Fibroblast of skin of left biceps (primary cell): Measurements from ENCODE around the gene ANKS1B.
A peak's percentile ranks its signal among the peaks of the same experiment; 100 is the strongest.
"Not testable (repeated sequence)": the region's sequence is repeated elsewhere in the genome, so short reads cannot be mapped to it uniquely, and the experiment has no call there.

Experiments
- DNase-seq, 2 experiments: peaks; one replicate each; pipeline ENCODE4 v3.0.0-alpha.2; 2013; ENCODE audit warnings: low read depth in 2 of 2

The ANKS1B gene

DNA sequence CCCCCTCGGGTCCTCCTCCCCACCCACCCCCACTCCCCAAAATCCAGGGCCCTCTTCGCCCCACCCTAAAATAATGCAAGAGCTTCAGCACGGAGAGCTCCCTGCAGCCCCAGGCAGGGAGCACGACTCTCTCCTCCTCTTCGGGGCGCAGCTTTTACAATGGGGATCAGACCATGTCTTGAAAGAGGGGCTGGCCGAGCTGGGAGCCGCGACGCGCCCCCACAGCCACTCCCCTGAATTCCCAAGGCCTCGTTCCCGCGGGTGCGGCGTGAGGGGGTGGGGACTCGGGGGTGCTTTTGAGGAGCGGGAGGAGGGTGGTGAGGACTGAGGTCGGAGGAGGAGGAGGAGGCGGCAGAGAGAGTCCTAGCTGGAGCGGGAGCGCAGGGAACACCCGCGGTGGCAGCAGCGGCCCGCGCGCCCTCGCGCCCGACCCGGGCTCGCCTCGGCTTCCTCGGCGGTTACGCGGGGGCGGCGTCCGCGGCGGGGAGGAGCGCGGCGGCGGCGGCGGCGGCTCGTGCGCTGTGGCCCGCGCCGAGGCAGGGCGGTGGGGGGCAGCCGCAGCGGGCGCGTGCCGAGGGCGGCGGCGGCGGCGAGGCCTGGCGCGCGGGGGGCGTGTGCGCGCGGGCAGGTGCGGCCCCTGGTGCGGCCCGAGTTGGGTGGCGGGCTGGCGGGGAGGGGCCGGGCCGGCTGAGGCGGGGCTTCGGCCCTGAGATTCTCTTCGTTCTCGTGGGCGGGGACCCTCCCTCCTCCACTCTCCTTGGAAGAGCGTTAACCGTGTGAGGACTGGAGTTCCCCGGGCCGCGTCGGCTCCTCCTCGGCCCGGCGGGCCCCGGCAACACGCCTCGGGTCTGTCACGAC is at the start of gene ANKS1B:
Gene ANKS1B (minus strand): TSS at position 666 of the 858 bp plus-strand sequence. CDS start 699 bp downstream, outside the sequence.
- no peak for DNase-seq

DNA sequence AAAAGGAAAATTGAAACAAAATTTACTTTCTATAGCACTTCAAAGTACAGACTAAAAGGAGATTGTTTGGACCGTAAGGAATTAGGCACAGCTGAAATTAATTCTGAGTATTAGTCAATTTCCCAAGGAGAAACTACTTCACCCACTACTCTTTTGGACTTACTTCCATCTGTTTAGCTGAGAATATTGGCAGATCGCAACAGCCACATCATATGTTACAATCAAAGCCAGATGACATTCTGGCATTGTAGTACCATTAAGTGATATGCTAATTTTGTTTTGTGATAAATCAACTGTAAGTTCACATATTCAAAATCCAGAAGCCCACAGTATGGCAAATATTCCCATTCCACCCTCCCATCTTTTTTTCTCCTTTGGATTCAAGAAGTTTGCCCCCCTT is 47.1 kb upstream of the ANKS1B start:
- DNase-seq = peak; percentile 76

DNA sequence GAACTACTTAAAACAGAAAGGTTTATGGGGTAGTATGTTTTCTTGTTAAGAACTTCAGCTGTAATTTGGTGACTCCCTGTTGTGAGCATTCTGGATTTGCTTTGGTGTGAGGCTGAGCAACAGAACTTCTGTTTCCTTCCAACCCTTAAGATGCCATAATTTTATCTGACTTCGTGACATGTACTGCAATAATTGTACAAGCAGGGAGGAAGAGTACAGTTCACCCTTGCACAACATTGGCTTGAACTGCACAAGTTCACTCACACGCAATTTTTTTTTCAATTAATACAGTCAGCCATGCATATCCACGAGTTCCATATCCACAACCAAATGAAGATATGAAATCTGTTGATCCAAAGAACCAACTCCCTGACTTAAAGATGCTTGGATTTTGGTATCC is 42.9 kb upstream of the ANKS1B start:
- no peak for DNase-seq

DNA sequence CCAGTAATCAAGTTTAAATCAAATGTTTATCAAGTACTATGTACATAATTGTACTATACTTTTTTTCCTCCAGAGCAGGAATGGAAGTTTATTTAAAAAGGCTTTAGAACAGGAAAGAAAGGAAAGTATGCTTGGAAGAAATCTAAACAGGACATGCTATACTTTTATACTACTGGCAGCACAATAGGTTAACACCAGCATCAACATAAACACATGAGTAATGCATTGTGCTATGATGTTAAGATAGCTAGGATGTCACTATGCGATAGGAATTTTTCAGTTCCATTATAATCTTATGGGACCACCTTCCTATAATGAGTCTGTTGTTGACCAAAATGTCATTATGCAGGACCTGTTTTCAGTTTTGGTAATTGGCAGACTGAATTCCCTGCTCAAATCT is 41.5 kb upstream of the ANKS1B start:
- DNase-seq = no peak

DNA sequence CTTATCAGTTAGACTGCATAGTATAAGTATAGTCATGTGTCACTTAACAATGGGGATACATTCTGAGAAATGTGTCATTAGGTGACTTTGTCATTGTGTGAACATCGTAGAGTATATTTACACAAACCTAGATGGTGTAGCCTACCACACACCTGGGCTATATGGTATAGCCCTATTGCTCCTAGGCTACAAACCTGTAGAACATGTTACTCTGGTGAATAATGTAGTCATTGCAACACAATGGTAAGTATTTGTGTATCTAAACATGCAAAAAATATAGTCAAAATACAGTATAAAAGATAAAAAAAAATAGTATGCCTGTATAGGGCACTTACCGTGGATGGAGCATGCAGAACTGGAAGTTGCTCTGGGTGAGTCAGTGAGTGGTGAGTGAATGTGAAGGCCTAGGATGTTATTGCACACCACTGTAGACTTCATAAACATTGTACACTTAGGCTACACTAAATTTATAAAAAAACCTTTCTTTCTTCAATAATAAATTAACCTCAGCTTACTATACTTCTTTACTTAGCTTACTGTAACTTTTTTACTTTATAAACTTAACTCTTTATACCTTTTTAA is 40.3 kb upstream of the ANKS1B start:
- no peak for DNase-seq

DNA sequence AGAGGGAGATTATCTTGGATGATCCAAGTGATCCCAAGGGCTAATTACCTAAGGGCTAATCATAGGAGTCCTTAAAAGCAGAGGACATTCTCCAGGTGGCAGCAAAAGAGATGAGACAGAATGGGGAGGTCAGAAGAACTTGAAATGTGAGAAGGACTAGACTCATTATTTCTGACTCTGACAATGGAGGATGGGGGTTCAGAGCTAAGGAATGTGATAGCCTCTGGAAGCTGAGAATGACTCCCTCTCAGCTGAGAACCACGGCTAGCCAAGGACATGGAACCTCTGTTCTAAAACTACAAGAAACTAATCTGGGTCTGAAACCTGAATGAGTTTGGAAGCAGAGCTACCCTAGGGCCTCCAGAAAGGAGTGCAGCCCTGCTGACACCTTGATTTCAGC is 35.6 kb upstream of the ANKS1B start:
- DNase-seq = no peak

DNA sequence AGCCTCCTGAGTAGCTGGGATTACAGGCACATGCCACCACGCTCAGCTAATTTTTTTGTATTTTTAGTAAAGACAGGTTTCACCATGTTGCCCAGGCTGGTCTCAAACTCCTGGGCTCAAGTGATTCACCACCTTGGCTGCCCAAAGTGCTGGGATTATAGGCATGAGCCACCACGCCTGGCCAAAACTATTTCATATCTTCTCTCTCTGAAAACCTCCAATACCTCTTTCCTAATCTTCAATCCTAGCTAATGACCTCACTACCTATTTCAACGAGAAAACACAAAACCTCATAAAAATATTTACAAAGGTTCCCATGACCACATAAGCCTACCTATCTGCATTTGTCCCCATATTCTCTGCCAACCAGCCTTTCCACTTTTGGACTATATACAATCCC is 32.3 kb upstream of the ANKS1B start:
- DNase-seq = no peak

DNA sequence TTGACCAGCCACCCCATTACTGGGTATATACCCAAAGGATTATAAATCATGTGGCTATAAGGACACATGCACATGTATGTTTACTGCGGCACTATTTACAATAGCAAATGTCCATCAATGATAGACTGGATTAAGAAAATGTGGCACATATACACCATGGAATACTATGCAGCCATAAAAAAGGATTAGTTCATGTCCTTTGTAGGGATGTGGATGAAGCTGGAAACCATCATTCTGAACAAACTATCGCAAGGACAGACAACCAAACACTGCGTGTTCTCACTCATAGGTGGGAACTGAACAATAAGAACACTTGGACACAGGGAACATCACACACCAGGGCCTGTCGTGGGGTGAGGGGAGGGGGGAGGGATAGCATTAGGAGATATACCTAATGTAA is 31.6 kb upstream of the ANKS1B start:
- not testable (repeated sequence) for DNase-seq

DNA sequence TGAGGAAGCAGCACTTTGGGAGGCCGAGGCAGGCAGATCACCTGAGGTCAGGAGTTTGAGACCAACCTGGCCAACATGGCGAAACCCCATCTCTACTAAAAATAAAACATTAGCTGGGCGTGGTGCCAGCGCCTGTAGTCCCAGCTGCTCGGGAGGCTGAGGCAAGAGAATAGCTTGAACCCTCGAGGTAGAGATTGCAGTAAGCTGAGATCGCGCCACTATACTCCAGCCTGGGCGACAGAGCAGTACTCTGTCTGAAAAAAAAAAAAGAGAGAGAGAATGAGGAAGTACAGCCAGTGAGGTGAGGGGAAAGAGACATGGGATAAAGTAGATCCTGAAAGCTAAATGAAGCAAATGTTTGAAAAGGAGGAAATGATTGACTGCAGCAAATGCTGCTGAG is 21.1 kb upstream of the ANKS1B start:
- not testable (repeated sequence) for DNase-seq

DNA sequence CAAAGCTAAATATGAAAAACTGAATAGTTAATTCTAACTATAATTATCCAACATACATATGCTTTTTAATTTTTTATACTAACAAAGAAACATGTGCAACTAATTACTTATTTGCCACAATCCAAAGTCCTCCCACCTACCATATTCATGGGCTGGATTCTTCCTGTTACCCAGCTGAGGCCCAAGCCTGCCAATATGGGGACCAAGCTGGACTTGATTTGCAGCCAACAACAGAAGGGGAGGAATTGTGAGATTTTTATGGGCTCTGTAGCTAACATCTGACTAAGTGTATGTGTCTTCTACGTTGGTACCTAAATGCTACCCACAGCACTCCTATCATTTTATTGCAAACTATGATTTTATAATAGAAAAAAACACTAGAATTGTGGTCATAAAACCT is 13.1 kb upstream of the ANKS1B start:
- no peak for DNase-seq

DNA sequence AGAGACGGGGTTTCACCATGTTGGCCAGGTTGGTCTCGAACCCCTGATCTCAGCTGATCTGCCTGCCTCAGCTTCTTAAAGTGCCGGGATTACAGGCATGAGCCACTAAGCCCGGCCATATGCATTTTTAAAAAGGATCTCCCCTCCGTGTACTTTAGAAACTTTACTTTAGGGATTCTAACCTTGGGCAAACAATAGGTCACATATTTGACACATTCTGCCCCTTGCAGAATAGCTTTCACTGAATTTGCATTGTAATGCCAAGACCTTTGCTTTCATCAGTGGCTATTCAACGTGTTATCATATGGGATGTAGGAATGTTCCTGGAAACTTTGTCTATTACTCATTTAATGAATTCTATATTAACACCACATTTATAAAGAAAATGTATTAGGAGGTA is 11.4 kb upstream of the ANKS1B start:
- DNase-seq = no peak

DNA sequence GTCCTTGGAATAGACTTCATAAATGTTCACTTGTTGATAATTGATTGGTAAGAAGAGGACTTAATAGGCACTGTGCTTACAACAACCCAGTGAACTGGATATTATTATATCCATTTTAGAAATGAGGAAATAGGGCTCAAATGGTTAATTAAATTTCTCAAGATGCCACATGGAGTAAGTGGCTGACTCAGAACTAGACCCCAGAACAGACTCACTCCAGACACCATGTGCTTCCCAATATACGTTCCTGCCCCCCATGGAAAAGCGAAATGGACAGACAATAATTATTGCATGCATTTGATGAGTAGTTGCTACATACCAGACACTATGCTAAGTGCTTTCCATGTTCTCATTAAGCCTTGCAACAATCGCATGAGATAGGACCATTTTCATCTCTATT is 895 bp upstream of the ANKS1B start:
- DNase-seq = no peak

DNA sequence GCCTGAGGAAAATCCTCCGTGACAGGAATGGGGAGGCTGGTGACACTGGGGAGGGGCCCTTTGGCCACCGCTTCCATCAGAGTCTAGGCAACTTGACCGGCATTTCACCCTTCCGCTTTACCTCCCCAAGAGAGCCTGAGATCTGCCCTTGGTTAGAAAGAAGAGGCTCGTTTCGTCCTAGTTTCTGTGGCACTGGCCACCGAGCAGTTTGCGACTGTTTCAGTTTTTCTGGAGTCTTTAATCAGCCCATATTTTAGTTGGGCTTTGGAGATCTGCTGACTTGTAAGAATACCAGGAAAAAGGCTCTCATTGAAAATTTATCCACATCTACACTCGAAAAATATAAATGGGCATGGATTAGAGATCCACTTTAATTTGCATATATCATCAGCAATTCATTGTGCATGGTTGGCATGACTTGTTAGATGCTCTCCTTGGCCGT is 414 bp upstream of the ANKS1B start:
- no peak for DNase-seq

DNA sequence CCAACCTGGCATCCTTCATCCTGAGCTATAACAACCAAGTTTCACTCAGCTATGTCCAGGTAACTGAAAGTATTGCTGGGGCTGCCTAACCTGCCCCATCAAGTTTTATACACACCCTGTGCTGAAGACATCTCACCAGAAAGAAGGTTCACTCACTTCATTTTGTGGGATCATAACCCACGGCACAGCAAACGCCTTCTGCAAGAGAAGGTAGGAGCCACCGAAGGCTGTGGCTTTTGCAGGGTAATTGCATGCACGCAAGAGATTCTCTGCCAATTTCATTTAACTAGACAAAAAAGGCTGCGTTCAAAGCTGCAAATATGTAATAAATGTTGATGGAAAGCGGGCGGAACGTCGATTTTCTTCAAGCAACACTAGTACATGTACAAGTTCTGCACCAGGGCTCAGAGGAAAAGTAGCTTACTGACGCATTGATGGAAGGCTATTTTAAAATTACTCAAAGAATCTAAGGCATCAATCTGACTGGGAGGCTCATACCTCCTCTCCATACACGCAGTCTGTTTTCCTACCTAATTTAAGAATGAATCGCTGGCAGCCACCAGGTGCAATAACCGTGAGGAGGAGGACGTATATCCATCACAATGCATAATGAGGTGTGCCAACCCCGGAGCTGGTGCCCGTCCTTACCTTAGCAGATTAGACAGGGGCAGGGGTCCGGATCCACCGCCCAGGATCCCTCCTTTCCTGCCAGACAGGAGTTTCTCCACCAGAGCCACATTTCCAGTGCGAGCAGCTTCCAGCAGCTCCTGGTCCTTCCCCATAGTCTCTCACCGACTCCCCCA is 1.1 kb downstream of the ANKS1B start:
- no peak for DNase-seq

DNA sequence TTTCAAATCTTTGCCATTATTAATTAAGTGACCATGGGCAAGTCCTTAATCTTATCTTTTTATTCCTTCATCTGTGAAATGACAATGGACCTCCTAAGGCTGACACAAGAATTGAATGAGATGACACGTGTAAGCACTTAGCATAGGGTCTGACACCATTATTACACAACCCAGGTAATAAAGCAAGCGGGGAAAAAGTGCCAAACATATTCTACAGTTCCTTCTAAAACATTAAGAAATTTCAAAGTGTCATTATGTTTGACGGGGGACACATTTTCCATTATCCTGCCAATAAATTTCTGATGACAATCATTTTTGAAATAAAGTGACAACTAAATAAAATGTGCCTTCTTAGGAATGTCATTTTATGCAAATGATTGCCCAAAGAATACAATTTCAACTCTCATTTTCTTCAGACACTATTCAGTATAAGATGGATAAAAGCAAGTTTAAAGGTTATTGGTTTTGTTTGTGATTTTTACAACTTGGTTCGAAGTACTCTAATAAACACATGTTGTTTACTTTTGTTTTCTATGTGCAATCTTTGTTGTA is 3.0 kb downstream of the ANKS1B start:
- DNase-seq = no peak

DNA sequence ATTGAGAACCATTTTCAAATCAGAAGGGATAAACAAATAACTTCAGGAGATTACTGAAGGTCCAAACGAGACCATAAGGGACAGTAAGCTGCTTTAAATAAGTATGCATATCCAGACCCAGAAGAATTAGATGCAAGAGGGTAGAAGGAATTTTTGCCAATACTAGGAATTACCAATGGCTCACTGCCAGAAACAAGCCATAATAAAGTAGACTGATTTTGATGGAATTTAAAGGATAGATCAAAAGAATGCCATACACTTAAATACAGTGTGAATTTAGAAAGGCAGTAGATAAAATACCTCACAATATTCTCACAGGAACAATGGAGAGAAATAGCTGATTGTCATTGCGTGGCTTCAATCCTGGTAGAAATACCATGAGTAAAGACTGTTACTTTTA is 5.3 kb downstream of the ANKS1B start:
- no peak for DNase-seq

DNA sequence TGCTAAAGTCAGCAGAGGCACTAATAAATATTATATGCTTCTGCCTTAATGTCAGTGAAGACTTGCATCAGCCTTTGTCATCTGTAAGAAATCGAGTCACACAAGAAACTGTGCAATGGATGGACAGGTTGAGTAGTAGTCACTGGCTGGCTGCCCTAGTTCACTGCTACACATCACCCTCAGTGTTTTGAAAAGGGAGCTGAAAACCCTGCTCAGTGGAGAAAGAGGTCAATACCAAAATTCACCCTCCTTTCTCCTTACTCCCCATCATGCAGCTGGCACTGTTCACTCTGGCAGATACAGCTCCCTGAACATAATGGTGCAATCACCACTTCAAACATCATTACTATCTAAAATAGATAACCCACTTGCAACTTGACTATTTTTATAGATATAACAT is 6.6 kb downstream of the ANKS1B start:
- DNase-seq = no peak

DNA sequence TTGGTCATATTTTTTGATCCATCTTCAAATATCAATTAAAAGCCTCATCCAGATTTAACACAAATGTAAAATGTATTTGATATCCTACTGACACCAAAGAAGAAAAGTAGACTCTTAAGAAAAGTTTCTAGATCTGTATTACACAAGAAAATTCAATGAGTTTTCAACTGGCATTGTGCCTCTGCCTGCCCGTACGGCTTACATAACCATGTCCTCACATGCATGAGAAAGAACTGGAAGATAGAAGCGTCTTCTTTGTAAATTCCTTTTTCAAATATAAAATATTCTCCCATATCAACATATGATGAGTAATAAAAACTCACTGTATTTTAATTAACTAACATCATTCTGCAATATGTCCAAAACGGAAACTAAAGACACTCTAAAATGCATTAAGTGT is 7.2 kb downstream of the ANKS1B start:
- DNase-seq = no peak

DNA sequence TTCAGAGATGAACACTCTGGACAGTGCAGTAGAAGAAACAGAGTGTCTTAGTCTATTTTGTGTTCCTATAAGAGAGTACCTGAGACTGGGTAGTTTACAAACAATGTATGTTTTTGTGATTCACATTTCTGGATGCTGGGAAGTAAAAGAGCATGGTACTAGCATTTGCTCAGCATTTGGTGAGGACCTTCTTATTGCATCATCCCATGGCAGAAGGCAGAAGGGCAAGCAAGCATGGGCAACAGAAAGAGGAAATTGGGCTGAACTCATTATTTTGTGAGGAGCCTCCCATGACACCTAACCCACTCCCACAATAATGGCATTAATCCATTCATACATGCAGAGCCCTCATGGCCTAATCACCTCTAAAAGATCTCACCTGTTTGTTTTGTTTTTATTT is 8.0 kb downstream of the ANKS1B start:
- no peak for DNase-seq

DNA sequence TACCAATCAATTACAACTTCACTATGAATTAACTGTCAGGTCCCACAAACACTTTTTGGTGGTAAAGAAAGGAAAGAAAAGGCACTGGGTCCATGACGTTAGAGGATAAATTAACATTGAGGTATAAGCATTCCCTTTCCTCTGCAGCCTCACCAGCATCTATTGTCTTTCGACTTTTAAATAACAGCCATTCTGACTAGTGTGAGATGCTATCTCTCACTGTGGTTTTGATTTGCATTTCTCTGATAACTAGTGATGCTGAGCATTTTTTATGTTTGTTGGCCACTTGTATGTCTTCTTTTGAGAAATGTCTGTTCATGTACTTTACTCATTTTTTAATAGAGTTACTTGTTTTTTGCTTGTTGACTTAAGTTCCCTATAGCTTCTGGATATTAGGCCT is 9.4 kb downstream of the ANKS1B start:
- no peak for DNase-seq

DNA sequence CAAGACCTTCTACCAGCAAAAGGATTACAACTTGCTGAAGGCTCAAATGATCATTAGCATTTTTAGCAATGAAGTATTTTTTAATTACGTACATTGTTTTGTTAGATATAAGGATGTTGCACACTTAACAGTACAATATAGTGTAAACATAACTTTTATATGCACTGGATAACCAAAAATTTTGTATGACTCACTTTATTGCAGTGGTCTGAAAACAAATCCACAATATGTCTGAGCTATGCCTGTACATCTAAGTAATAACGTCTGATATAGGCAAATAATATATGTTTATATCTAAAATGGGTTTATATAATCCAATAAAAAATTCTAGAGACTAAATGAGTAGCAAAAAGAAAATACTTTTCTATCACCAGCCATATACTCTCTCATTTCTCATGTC is 10.6 kb downstream of the ANKS1B start:
- DNase-seq = no peak

DNA sequence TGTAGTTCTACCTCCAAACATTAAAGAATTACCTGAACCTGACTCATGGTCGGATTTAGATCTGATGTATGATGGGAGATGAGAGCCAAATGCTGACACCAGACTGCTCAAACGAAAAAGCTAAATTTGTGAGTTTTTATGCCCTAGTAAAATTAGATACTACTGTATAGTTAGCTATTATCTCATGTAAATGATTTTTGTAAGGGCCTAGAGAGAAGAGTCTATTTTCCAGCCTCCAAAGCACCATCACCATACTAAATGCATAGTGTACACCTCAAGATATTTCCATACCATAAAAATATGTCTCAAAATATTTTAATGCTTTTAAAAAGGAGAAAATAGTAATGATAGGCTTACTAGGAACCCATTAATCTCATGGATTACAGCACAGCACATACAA is 18.3 kb downstream of the ANKS1B start:
- DNase-seq = no peak
